Ishikawa (cell line): ENCODE results near the gene OR13J1.

Experiments
- CEBPB ChIP-seq: IDR thresholded peaks from 2 replicates; pipeline ENCODE4 v1.6.1; 2012
- CREB1 ChIP-seq: IDR thresholded peaks from 2 replicates; pipeline ENCODE4 v1.6.1; 2012; ENCODE audit warnings: low read depth
- EGR1 ChIP-seq: IDR thresholded peaks from 2 replicates; pipeline ENCODE4 v1.6.1; 2012
- EP300 ChIP-seq: IDR thresholded peaks from 2 replicates; pipeline ENCODE4 v1.6.1; 2012; ENCODE audit warnings: borderline replicate concordance
- FOXM1 ChIP-seq: IDR thresholded peaks from 2 replicates; pipeline ENCODE4 v1.6.1; 2012; ENCODE audit warnings: low read depth, borderline replicate concordance
- MAX ChIP-seq: IDR thresholded peaks from 2 replicates; pipeline ENCODE4 v1.6.1; 2012
- NFIC ChIP-seq: IDR thresholded peaks from 2 replicates; pipeline ENCODE4 v1.6.1; 2012
- RAD21 ChIP-seq: IDR thresholded peaks from 2 replicates; pipeline ENCODE4 v1.6.1; 2012; ENCODE audit warnings: low read depth
- REST ChIP-seq: IDR thresholded peaks from 2 replicates; pipeline ENCODE4 v1.6.1; 2012; ENCODE audit warnings: low read depth, mild to moderate bottlenecking
- TAF1 ChIP-seq: IDR thresholded peaks from 2 replicates; pipeline ENCODE4 v1.6.1; 2012; ENCODE audit warnings: low read depth, mild to moderate bottlenecking
- TCF12 ChIP-seq: IDR thresholded peaks from 2 replicates; pipeline ENCODE4 v1.6.1; 2012; ENCODE audit warnings: low read depth
- TEAD4 ChIP-seq: IDR thresholded peaks from 2 replicates; pipeline ENCODE4 v1.6.1; 2012
- USF1 ChIP-seq: IDR thresholded peaks from 2 replicates; pipeline ENCODE4 v1.6.1; 2012
- YY1 ChIP-seq: IDR thresholded peaks from 2 replicates; pipeline ENCODE4 v1.6.1; 2012; ENCODE audit warnings: low read depth
- ZBTB7A ChIP-seq: IDR thresholded peaks from 2 replicates; pipeline ENCODE4 v1.6.1; 2012; ENCODE audit warnings: low read depth

The OR13J1 gene

GRCh38 chr9:35872505-35872904 is 2.3 kb upstream of the OR13J1 start:
- TF ChIP-seq RAD21 (no peak), TAF1 (no peak), CEBPB (no peak), CREB1 (no peak), EP300 (no peak), USF1 (no peak)

- TF ChIP-seq MAX = no peak
- TF ChIP-seq CEBPB = no peak
- no peak for TF ChIP-seq EP300
- no peak for TF ChIP-seq REST
- TF ChIP-seq YY1 = no peak
- TF ChIP-seq EGR1 = no peak
- no peak for TF ChIP-seq USF1
- no peak for TF ChIP-seq TEAD4
- no peak for TF ChIP-seq CREB1
- TF ChIP-seq TAF1 = no peak
- no peak for TF ChIP-seq TCF12
- no peak for TF ChIP-seq ZBTB7A
- no peak for TF ChIP-seq RAD21
- no peak; the same call in 1 of the 2 replicates for TF ChIP-seq NFIC
- TF ChIP-seq FOXM1 = no peak
These were observed 1.3 kb upstream of the OR13J1 start for GRCh38 chr9:35871545-35871944.

- TF ChIP-seq FOXM1 (no peak), TEAD4 (no peak), CREB1 (no peak), TCF12 (no peak), RAD21 (no peak), EGR1 (no peak), REST (no peak), ZBTB7A (no peak), MAX (no peak), TAF1 (no peak), NFIC (no peak), EP300 (no peak), USF1 (no peak), YY1 (no peak), CEBPB (no peak)
These were observed 482 bp downstream of the OR13J1 start for GRCh38 chr9:35869621-35870216.

GRCh38 chr9:35868933-35869332 is 1.3 kb downstream of the OR13J1 start:
- TF ChIP-seq CEBPB = peak; percentile 22; the same call in 1 of the 2 replicates
- no peak for TF ChIP-seq RAD21

GRCh38 chr9:35867538-35867937 is 2.7 kb downstream of the OR13J1 start:
- no peak for TF ChIP-seq ZBTB7A

DNA sequence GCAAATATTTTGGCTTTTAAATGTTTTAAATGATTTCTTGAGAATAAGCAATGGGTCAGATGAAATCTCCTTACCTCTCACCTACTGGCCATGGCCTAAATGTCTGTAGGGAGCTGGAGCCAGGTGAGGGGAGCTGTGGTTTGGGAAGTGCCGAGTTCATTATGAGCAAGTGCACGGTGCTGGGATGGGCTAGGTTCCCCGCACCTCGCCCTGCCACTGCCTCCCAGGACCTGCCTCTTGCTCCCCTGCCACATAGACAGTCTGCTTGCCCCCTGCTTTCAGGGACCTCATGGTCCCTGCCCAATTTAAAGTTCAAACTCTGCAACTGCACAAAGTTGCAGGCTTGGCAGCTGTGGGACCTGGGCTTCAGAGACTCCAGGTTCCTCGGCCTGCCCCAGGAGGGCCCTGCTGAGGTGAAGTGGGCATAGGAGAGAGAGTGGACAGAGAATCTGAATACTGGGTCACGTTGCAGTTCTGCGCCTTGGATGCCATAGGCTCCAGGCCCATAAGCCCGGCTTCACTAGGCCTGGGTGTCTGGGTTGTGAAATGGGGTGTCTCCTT is 5.4 kb downstream of the OR13J1 start:
- no peak for TF ChIP-seq CREB1
- TF ChIP-seq ZBTB7A = no peak
- no peak for TF ChIP-seq TAF1
